ENCODE data around the gene STYXL1.

Gene STYXL1

GRCh38 chr7:75960372-75960771, 87.4 kb downstream of the STYXL1 start:
- DNase-seq (ENCODE audit: low read depth in 2 of 3, low spot score in 1 of 3) = no peak

GRCh38 chr7:75958802-75959543, 88.8 kb downstream of the STYXL1 start:
- DNase-seq (ENCODE audit: low read depth in 2 of 3, low spot score in 1 of 3) = no peak

GRCh38 chr7:75957021-75957736, 90.6 kb downstream of the STYXL1 start:
- no peak for DNase-seq (ENCODE audit: low read depth in 2 of 3, low spot score in 1 of 3)

- no peak for DNase-seq (ENCODE audit: low read depth in 2 of 3, low spot score in 1 of 3)
These were observed 92.4 kb downstream of the STYXL1 start for GRCh38 chr7:75955331-75955955.

GRCh38 chr7:75953931-75954330, 93.9 kb downstream of the STYXL1 start:
- no peak for DNase-seq (ENCODE audit: low read depth in 2 of 3, low spot score in 1 of 3)

GRCh38 chr7:75953431-75953830, 94.4 kb downstream of the STYXL1 start:
- no peak for DNase-seq (ENCODE audit: low read depth in 2 of 3, low spot score in 1 of 3)

- DNase-seq (ENCODE audit: low read depth in 2 of 3, low spot score in 1 of 3) = no peak
These were observed 96.3 kb downstream of the STYXL1 start for GRCh38 chr7:75951506-75951905.

GRCh38 chr7:75950111-75950681, 97.6 kb downstream of the STYXL1 start:
- DNase-seq (ENCODE audit: low read depth in 2 of 3, low spot score in 1 of 3) = no peak

- DNase-seq (ENCODE audit: low read depth in 2 of 3, low spot score in 1 of 3) = no peak
These were observed 99.6 kb downstream of the STYXL1 start for GRCh38 chr7:75948179-75948578.
